ENCODE measurements around the gene TSSK6. TPM values are rescaled to one million over a fixed set of nuclear protein-coding genes. Genes with fewer than 3 reads are reported as not detected.

The TSSK6 gene
- total and polyA plus RNA-seq, 2 experiments from 2014 or later = 0.63 to 4.9 TPM

GRCh38 chr19:19523177-19523576, 7.8 kb upstream of the TSSK6 start (continued):
- TF ChIP-seq ZNF462 (CRISPR knock-in tag; IDR thresholded peaks at IDR 0.05) (no peak), EZH2phosphoT487 (IDR thresholded peaks at IDR 0.05; ENCODE audit: unreplicated experiment) (no peak), NANOG (IDR thresholded peaks at IDR 0.05; ENCODE audit: borderline replicate concordance) (no peak), JUNB (IDR thresholded peaks at IDR 0.05; ENCODE audit: unreplicated experiment) (no peak), ZNF114 (CRISPR knock-in tag; IDR thresholded peaks at IDR 0.05) (no peak), ZNF331 (CRISPR knock-in tag; IDR thresholded peaks at IDR 0.05; ENCODE audit: low read depth) (no peak), STAT1 (IDR thresholded peaks at IDR 0.05; ENCODE audit: unreplicated experiment) (no peak), ETS1 (IDR thresholded peaks at IDR 0.05) (no peak)

GRCh38 chr19:19520989-19521388, 5.6 kb upstream of the TSSK6 start:
- no peak for DNase-seq (ENCODE audit: low spot score)
- Histone ChIP-seq H3K79me2 (replicated peaks; ENCODE audit: insufficient read depth) (peaks cover 89% of the 10 kb centered on the region), H3K4me3 (no peak overlapping the region), H2AFZ (no peak overlapping the region), H3K4me2 (no peak overlapping the region), H3F3A (replicated peaks; ENCODE audit: low read depth) (peaks cover 11% of the 10 kb centered on the region; the same call in 1 of the 2 replicates), H3K27ac (ENCODE audit: low read depth) (no peak overlapping the region), H3K9me2 (ENCODE audit: insufficient read depth) (no peaks in the 10 kb centered on the region), H3K27me3 (ENCODE audit: insufficient read depth) (no peaks in the 10 kb centered on the region), H3K36me3 (ENCODE audit: insufficient read depth) (peaks cover 9% of the 10 kb centered on the region; the same call in 1 of the 2 replicates), H3K4me1 (ENCODE audit: insufficient read depth) (peaks cover 2% of the 10 kb centered on the region; the same call in 1 of the 2 replicates), H4K20me1 (replicated peaks; ENCODE audit: insufficient read depth) (peaks cover 46% of the 10 kb centered on the region)
- no peak for ATAC-seq
- Mint-ChIP-seq H3K27me3 (ENCODE audit: insufficient read depth, low read depth, poor library complexity) (peaks cover 6% of the 10 kb centered on the region), H3K36me3 (ENCODE audit: low read depth) (peaks cover 45% of the 10 kb centered on the region), H3K27ac (no peak overlapping the region), H3K4me1 (peaks cover 5% of the 10 kb centered on the region; the same call in 2 of the 3 replicates), H3K4me3 (no peak overlapping the region), H3K9me3 (no peaks in the 10 kb centered on the region; the same call in 2 of the 3 replicates)
- TF ChIP-seq STAT1 (IDR thresholded peaks at IDR 0.05; ENCODE audit: unreplicated experiment) = no peak
- no peak for TF ChIP-seq ZNF331 (CRISPR knock-in tag; IDR thresholded peaks at IDR 0.05; ENCODE audit: low read depth)
- no peak for TF ChIP-seq CTCF (conservative IDR thresholded peaks at IDR 0.05; ENCODE audit: low read depth in 2 of 2)
- TF ChIP-seq POLR2AphosphoS5 (IDR thresholded peaks at IDR 0.05; ENCODE audit: low read depth) = no peak

Data from GM23338 (cell line).